ENCODE measurements around the gene SBDS.
A peak's percentile ranks its signal among the peaks of the same experiment; 100 is the strongest.
"Not testable (repeated sequence)": the region's sequence is repeated elsewhere in the genome, so short reads cannot be mapped to it uniquely, and the experiment has no call there.

The SBDS gene

GRCh38 chr7:66995050-66995776, at the start of gene SBDS:
TSS of gene SBDS (minus strand) at chr7:66995586. CDS start at chr7:66995417, 169 bp downstream.
- DNase-seq: peak; percentile 99 to 100

GRCh38 chr7:67043559-67043930, 48.2 kb upstream of the SBDS start:
- DNase-seq: not testable (repeated sequence)

- not testable (repeated sequence) for DNase-seq
Observed at GRCh38 chr7:67042781-67043558, 47.6 kb upstream of the SBDS start.

- not testable (repeated sequence) for DNase-seq
Observed at GRCh38 chr7:67040832-67041231, 45.4 kb upstream of the SBDS start.

- not testable (repeated sequence) for DNase-seq
Observed at GRCh38 chr7:67036432-67037395, 41.3 kb upstream of the SBDS start.

- no peak for DNase-seq
Observed at GRCh38 chr7:67033251-67033650, 37.9 kb upstream of the SBDS start.

GRCh38 chr7:67031685-67032084, 36.3 kb upstream of the SBDS start:
- DNase-seq: not testable (repeated sequence)

- not testable (repeated sequence) for DNase-seq
Observed at GRCh38 chr7:67025459-67025858, 30.1 kb upstream of the SBDS start.

GRCh38 chr7:67022511-67022910, 27.1 kb upstream of the SBDS start:
- DNase-seq: no peak

GRCh38 chr7:67021260-67021659, 25.9 kb upstream of the SBDS start:
- DNase-seq: no peak

- DNase-seq: no peak
Observed at GRCh38 chr7:67019562-67020390, 24.4 kb upstream of the SBDS start.

- DNase-seq: no peak
Observed at GRCh38 chr7:67018940-67019339, 23.6 kb upstream of the SBDS start.

GRCh38 chr7:67017971-67018370, 22.6 kb upstream of the SBDS start:
- DNase-seq: not testable (repeated sequence)

- not testable (repeated sequence) for DNase-seq
Observed at GRCh38 chr7:67014076-67014622, 18.8 kb upstream of the SBDS start.

GRCh38 chr7:67009677-67010076, 14.3 kb upstream of the SBDS start:
- not testable (repeated sequence) for DNase-seq

GRCh38 chr7:67008260-67008659, 12.9 kb upstream of the SBDS start:
- no peak for DNase-seq

- no peak for DNase-seq
Observed at GRCh38 chr7:67006965-67007364, 11.6 kb upstream of the SBDS start.

GRCh38 chr7:67004145-67004544, 8.8 kb upstream of the SBDS start:
- DNase-seq: not testable (repeated sequence)

GRCh38 chr7:67000601-67001258, 5.3 kb upstream of the SBDS start:
- not testable (repeated sequence) for DNase-seq

- peak; percentile 98 to 99 for DNase-seq
Observed at GRCh38 chr7:66996444-66997191, 1.2 kb upstream of the SBDS start, which contains the start of gene TYW1. TSS of gene TYW1 (plus strand) at chr7:66996833. CDS start at chr7:66996979, 146 bp downstream.

Measured in NCI-H1930 (cell line).